ENCODE measurements around the gene TAF4.

GRCh38 chr20:62010551-62011402 lies 54.9 kb downstream of the TAF4 start:
- TF ChIP-seq CTCF (IDR thresholded peaks at IDR 0.05) = no peak; the same call in 1 of the 2 replicates
- no peak for TF ChIP-seq POLR2AphosphoS5 (IDR thresholded peaks at IDR 0.05; ENCODE audit: low read depth, low read length)
- no peak for TF ChIP-seq REST (IDR thresholded peaks at IDR 0.05; ENCODE audit: insufficient read depth in 1 of 2, low read depth in 2 of 2, low read length in 1 of 2)
- TF ChIP-seq TCF7L2 (IDR thresholded peaks at IDR 0.05; ENCODE audit: low read depth, low read length) = no peak

All from Panc1 (cell line).